Astrocyte (in vitro differentiated cells and primary cell): ENCODE results near the gene DDX18. TPM values are rescaled to one million over a fixed set of nuclear protein-coding genes. Genes with fewer than 3 reads are reported as not detected.
"Not testable (repeated sequence)": the region's sequence is repeated elsewhere in the genome, so short reads cannot be mapped to it uniquely, and the experiment has no call there.

ENCODE experiments used
- DNase-seq: peaks from one replicate; pipeline ENCODE4 v3.0.0-alpha.2; 2010; ENCODE audit warnings: low read depth
- FAIRE-seq: peaks from 2 replicates; lab custom pipeline; 2011; peaks lifted over from hg19 to GRCh38; lab: Jason Lieb, UNC
- H2AFZ ChIP-seq: 2 replicates; pipeline ENCODE4 v1.6.0; 2012; ENCODE audit warnings: low read depth, low read length, inconsistent platforms
- H3K27ac ChIP-seq: 2 replicates; pipeline ENCODE4 v1.5.1; 2011; ENCODE audit warnings: low read depth, low read length, inconsistent platforms
- H3K27me3 ChIP-seq: 2 replicates; pipeline ENCODE4 v1.6.0; 2011; ENCODE audit warnings: low read length, inconsistent platforms; ENCODE audit not compliant: insufficient read depth
- H3K36me3 ChIP-seq: 2 replicates; pipeline ENCODE4 v1.5.1; 2011; ENCODE audit warnings: low read length, inconsistent platforms; ENCODE audit not compliant: insufficient read depth
- H3K4me1 ChIP-seq: 2 replicates; pipeline ENCODE4 v1.5.1; 2011; ENCODE audit warnings: low read length, inconsistent platforms; ENCODE audit not compliant: insufficient read depth
- H3K4me2 ChIP-seq: 2 replicates; pipeline ENCODE4 v1.6.0; 2012; ENCODE audit warnings: low read length, inconsistent platforms
- H3K4me3 ChIP-seq: 2 replicates; pipeline ENCODE4 v1.5.1; 2011; ENCODE audit warnings: low read depth, mild to moderate bottlenecking, low read length, inconsistent platforms; ENCODE audit not compliant: insufficient read depth
- H3K79me2 ChIP-seq: 2 replicates; pipeline ENCODE4 v1.6.0; 2012; ENCODE audit warnings: mild to moderate bottlenecking, low read length, inconsistent platforms; ENCODE audit not compliant: insufficient read depth
- H3K9ac ChIP-seq: 2 replicates; pipeline ENCODE4 v1.6.0; 2012; ENCODE audit warnings: mild to moderate bottlenecking, low read length, inconsistent platforms
- H3K9me3 ChIP-seq: 2 replicates; pipeline ENCODE4 v1.5.1; 2012; ENCODE audit warnings: low read depth, mild to moderate bottlenecking, low read length, inconsistent platforms; ENCODE audit not compliant: insufficient read depth
- H4K20me1 ChIP-seq: 2 replicates; pipeline ENCODE4 v1.6.0; 2012; ENCODE audit warnings: low read length, inconsistent platforms; ENCODE audit not compliant: insufficient read depth
- H3K27ac Mint-ChIP-seq: one replicate; pipeline ENCODE4 v1.8.0; 2021; ENCODE audit warnings: mild to moderate bottlenecking, mixed read lengths; ENCODE audit not compliant: unreplicated experiment
- H3K27me3 Mint-ChIP-seq: one replicate; pipeline ENCODE4 v1.8.0; 2021; ENCODE audit warnings: low read depth, mixed read lengths; ENCODE audit not compliant: unreplicated experiment
- H3K36me3 Mint-ChIP-seq: one replicate; pipeline ENCODE4 v1.8.0; 2021; ENCODE audit warnings: low read depth, mixed read lengths; ENCODE audit not compliant: unreplicated experiment
- H3K4me1 Mint-ChIP-seq: one replicate; pipeline ENCODE4 v1.8.0; 2021; ENCODE audit warnings: low read depth, mixed read lengths; ENCODE audit not compliant: unreplicated experiment
- H3K4me3 Mint-ChIP-seq: one replicate; pipeline ENCODE4 v1.8.0; 2021; ENCODE audit warnings: mild to moderate bottlenecking, moderate library complexity, mixed read lengths; ENCODE audit not compliant: unreplicated experiment
- H3K9me3 Mint-ChIP-seq: one replicate; pipeline ENCODE4 v1.8.0; 2021; ENCODE audit warnings: mild to moderate bottlenecking, mixed read lengths; ENCODE audit not compliant: unreplicated experiment
- CTCF ChIP-seq: IDR thresholded peaks from 2 replicates; pipeline ENCODE4 v1.5.1; 2011; ENCODE audit warnings: low read depth, mild to moderate bottlenecking, inconsistent platforms, low read length, moderate library complexity; ENCODE audit not compliant: insufficient read depth
- EZH2 ChIP-seq: IDR thresholded peaks from 2 replicates; pipeline ENCODE4 v1.6.1; 2012; ENCODE audit warnings: mild to moderate bottlenecking, low read length, inconsistent platforms; ENCODE audit not compliant: insufficient read depth
- total RNA-seq: library from RNA; stranded (reverse); gene quantifications from 2 replicates; pipeline ENCODE4 v1.2.1, GENCODE V29; 2021

Gene DDX18
- total RNA-seq, 1 donor from 2014 or later, result 72.6 TPM

- H3K36me3 Mint-ChIP-seq, result peaks cover 11% of the 10 kb centered on the region
- no peaks in the 10 kb centered on the region for H3K9me3 Mint-ChIP-seq
- peaks cover 47% of the 10 kb centered on the region for H3K36me3 ChIP-seq
These were observed 4.4 kb downstream of the DDX18 start for GRCh38 chr2:117818921-117819320.

GRCh38 chr2:117820444-117820843, 6.0 kb downstream of the DDX18 start:
- Histone ChIP-seq H3K4me2 (no peak overlapping the region), H3K36me3 (peaks cover 55% of the 10 kb centered on the region), H2AFZ (no peak overlapping the region), H3K79me2 (peaks cover 31% of the 10 kb centered on the region), H3K27ac (no peak overlapping the region), H3K4me1 (peaks cover 6% of the 10 kb centered on the region), H3K9me3 (no peaks in the 10 kb centered on the region), H3K27me3 (no peaks in the 10 kb centered on the region), H3K9ac (no peak overlapping the region), H4K20me1 (peaks cover 18% of the 10 kb centered on the region), H3K4me3 (no peak overlapping the region)
- no peak for FAIRE-seq
- TF ChIP-seq CTCF (no peak), EZH2 (no peak)
- H3K4me1 Mint-ChIP-seq, result peaks cover 12% of the 10 kb centered on the region
- no peak overlapping the region for H3K27ac Mint-ChIP-seq
- H3K36me3 Mint-ChIP-seq, result peaks cover 17% of the 10 kb centered on the region
- no peak for DNase-seq
- no peaks in the 10 kb centered on the region for H3K27me3 Mint-ChIP-seq
- no peak overlapping the region for H3K4me3 Mint-ChIP-seq
- no peaks in the 10 kb centered on the region for H3K9me3 Mint-ChIP-seq

More at GRCh38 chr2:117818921-117819320, 4.4 kb downstream of the DDX18 start:
- FAIRE-seq, result no peak
- Mint-ChIP-seq H3K27ac (peak overlapping the region; percentile 19), H3K4me1 (peaks cover 7% of the 10 kb centered on the region), H3K4me3 (no peak overlapping the region), H3K27me3 (no peaks in the 10 kb centered on the region)
- H3K4me2 ChIP-seq, result no peak overlapping the region
- H3K27me3 ChIP-seq, result no peaks in the 10 kb centered on the region
- H4K20me1 ChIP-seq, result peaks cover 18% of the 10 kb centered on the region
- no peak for DNase-seq
- no peak overlapping the region for H3K9ac ChIP-seq
- TF ChIP-seq EZH2, result no peak
- no peak for TF ChIP-seq CTCF
- peaks cover 11% of the 10 kb centered on the region for H3K4me1 ChIP-seq
- H3K27ac ChIP-seq, result no peak overlapping the region
- H2AFZ ChIP-seq, result no peak overlapping the region
- H3K79me2 ChIP-seq, result peaks cover 41% of the 10 kb centered on the region
- no peak overlapping the region for H3K4me3 ChIP-seq
- H3K9me3 ChIP-seq, result no peaks in the 10 kb centered on the region

GRCh38 chr2:117825437-117825836, 10.9 kb downstream of the DDX18 start:
- peak overlapping the region; percentile 70 for H3K27ac Mint-ChIP-seq

GRCh38 chr2:117827464-117827863, 13.0 kb downstream of the DDX18 start:
- H3K27me3 Mint-ChIP-seq, FAIRE-seq, H3K79me2 ChIP-seq, H3K4me3 Mint-ChIP-seq, DNase-seq, H3K9me3 ChIP-seq, H3K27me3 ChIP-seq, H3K9ac ChIP-seq, H2AFZ ChIP-seq, H3K9me3 Mint-ChIP-seq, H3K4me3 ChIP-seq, H3K4me1 ChIP-seq, H3K4me2 ChIP-seq, H3K4me1 Mint-ChIP-seq, H3K27ac Mint-ChIP-seq, H3K27ac ChIP-seq: not testable (repeated sequence)
- peaks cover 61% of the 10 kb centered on the region for H3K36me3 ChIP-seq
- H3K36me3 Mint-ChIP-seq, result peaks cover 37% of the 10 kb centered on the region
- H4K20me1 ChIP-seq, result peaks cover 26% of the 10 kb centered on the region

More at GRCh38 chr2:117825437-117825836, 10.9 kb downstream of the DDX18 start:
- Histone ChIP-seq H3K4me3 (no peak overlapping the region), H3K9me3 (no peaks in the 10 kb centered on the region), H3K4me2 (no peak overlapping the region), H4K20me1 (peaks cover 18% of the 10 kb centered on the region), H2AFZ (no peak overlapping the region), H3K27me3 (no peaks in the 10 kb centered on the region), H3K27ac (no peak overlapping the region), H3K9ac (no peak overlapping the region), H3K79me2 (no peaks in the 10 kb centered on the region), H3K4me1 (no peaks in the 10 kb centered on the region), H3K36me3 (peaks cover 72% of the 10 kb centered on the region)
- Mint-ChIP-seq H3K4me1 (peaks cover 8% of the 10 kb centered on the region), H3K36me3 (peaks cover 39% of the 10 kb centered on the region), H3K27me3 (no peaks in the 10 kb centered on the region), H3K4me3 (no peak overlapping the region), H3K9me3 (no peaks in the 10 kb centered on the region)
- FAIRE-seq, result no peak
- TF ChIP-seq CTCF (no peak), EZH2 (no peak)
- no peak for DNase-seq
